Muscle of back (tissue), 11 donors: ENCODE results near the gene STARD13. TPM values are rescaled to one million over a fixed set of nuclear protein-coding genes. Genes with fewer than 3 reads are reported as not detected.
"Not testable (repeated sequence)": the region's sequence is repeated elsewhere in the genome, so short reads cannot be mapped to it uniquely, and the experiment has no call there.

ENCODE experiments used
- DNase-seq, 3 donors: peaks; one replicate each; pipeline versions ENCODE4 v3.0.0 to v3.0.0-alpha.2; 2013
- polyA plus RNA-seq, 10 donors: library from polyadenylated mRNA; unstranded; fragments of 120-200 nt; gene quantifications; one replicate each; pipeline ENCODE4 v1.2.1, GENCODE V29; 2013; ENCODE audit not compliant: insufficient read length in 10 of 10

STARD13 gene
- polyA plus RNA-seq, 10 donors = 17.3 to 27.5 (median 21.8) TPM

DNA sequence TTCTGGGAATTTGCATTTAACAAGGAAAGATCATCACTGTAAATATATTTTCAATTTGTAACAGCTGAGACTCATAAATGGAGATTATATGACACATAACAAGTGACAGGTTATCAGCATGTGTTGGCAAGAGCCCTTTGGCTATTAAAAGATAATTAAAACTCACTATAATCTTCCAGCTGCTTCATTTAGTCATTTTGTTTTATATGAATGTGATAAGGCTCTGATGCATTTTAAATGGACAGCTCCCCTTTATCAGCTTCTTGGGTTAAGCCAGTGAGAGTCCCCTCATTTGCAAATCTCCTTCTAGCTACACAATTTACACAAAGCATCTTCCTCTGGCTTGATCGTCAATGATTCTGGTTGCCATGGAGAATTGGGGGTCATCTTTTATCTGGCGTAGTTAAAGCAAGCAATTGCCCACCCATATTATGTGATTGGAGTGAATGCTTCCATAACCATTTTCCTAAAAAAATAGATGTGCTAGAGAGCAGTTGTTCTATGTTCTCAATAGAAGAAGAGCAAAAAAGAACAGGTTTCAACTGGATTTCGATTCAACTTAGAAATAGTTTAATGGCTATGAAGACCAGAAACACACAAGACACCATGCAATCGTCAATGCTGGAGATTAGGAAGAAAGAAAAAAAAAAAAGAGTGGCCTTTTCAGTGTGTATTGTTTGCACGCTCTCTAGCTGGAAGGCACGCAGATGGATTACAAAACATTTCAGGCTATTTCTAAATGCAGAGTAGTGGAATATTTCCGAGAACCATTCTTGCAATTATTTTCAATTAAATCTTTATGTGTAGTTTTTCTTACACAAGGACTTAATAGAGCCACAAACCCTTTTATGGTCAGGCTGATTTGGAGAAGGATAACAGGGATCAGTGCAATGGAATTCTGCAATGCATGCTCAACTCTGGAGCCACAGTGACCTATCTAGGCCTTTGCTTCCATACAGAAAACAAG, 27.4 kb downstream of the STARD13 start:
- DNase-seq = no peak

DNA sequence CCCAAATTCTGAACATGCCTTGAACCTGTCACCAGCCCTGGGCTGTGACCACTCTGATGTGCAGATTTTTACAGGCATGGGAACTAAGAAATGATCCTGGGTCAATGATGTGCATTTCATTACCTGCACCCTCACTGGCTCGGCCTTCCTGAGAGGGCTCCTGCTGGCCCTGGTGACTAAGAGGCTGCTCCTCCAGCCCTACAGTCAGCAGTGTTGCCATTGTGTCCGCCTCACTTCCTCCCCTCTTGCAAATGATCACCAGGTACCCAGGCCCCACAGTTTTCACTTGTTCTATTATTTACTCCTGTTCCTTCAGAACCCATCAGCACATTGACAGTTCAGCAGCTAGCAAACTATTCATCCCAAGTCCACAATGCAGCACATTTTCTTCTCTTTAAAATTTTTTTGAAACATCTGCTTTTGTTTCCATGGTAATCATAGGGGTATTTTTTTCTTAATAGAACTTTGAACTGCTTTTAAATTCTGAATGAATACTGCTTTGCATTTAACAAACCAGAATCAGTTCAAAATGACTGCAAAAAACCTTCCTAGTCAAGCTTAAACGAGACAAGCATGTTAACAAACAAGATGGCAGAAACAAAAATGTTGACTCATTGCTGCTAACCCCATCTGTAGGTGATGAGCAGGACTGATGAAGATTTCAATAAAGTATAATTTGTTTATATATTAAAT, 29.3 kb downstream of the STARD13 start:
- DNase-seq = no peak

DNA sequence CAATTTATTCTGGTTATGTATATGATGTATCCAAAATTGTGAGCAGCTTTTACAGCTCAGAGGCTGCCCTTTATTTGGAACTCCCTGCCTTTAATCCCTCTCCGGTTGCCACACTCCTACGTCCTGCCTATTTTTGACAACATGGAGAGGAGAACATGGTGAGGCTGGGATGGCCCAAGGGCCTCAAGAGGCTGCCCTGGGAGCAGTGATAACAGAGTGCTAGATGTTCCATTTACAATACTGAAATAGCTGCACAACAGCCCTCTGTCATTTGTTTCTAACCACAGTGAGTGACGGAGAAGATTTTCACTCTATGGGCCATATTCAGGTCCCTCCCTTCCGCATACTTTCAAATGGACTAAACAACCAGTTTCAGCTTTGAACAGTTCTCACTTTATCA, 33.4 kb downstream of the STARD13 start:
- DNase-seq = no peak

DNA sequence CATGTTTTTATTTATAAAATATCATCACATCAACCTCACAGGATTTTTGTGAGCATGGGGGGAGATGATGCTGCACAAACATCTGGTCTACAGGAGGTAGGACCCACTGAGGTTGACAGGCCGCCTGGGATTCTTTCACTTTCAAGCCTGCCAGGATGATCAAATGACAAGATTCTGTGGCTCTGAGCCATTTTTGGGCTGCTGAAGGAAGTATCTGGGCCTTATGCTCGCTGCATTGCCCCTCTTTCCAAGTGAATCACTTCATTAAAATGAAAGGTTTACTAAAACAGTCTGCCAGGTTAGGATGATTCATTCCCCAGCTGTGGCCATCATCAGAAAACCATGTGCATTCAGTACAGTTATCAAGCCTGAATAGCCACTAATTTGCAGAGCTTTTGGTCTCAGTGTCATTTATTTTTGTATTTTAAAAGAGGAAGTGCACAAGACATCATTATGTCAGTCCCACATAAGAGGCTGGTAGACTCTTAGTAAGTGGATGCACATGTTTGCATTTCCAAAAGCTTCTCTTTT, 34.4 kb downstream of the STARD13 start:
- peak; percentile 71 to 94 (median 88) for DNase-seq

DNA sequence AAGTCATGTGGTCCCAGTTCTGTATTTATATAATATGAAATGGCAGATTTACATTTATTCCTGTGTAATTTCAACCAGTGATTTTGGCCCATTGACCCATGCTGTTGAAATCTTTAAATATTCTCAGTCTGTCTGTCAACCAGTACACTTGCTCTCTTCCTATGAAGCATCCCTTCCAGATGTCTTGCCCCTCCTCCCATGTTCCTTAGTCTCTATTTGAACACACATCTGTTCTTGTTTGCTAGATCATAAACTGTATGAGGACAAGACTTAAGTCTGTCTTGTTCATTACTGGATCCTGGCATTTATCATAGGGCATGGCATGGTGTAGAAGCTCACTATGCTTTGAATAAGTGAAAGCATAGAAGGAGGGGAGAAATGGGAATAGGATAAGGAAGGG, 34.9 kb downstream of the STARD13 start:
- DNase-seq = peak in 2 of 3 donors; percentile 22 to 77

DNA sequence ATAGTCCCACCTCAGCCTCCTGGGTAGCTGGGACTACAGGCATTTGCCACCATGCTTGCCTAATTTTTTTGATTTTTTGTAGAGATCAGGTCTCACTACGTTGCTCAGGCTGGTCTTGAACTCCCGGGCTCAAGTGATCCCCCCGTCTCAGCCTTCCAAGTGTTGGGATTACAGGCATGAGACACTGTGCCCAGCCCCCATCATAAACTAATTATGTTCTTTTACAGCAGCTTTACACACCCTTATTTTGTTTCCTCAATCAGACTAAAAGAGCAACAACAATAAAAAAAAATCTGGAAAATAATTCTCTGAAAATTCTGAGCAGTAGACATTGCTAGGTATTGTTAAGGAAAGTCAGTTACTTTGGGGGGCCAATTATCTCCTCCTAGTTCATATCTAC, 35.7 kb downstream of the STARD13 start:
- DNase-seq = no peak

DNA sequence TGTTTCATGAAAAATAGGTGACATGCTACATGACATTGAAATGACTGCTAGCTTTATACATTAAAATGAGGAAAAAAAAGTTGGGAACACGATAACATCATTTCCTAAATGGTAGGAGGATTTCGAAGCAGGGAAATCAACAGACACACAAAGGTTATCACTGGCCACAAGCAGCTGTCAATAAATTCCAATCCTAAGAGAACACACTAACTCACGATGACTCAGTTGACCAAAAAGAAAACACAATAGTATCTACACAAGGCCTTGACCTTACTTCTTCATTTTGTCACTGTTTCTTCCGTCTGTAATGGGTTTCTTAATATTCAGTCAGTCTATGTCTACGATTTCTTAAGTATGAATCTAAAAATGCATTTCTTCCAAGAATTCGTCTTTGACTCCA, 36.5 kb downstream of the STARD13 start:
- DNase-seq = no peak

DNA sequence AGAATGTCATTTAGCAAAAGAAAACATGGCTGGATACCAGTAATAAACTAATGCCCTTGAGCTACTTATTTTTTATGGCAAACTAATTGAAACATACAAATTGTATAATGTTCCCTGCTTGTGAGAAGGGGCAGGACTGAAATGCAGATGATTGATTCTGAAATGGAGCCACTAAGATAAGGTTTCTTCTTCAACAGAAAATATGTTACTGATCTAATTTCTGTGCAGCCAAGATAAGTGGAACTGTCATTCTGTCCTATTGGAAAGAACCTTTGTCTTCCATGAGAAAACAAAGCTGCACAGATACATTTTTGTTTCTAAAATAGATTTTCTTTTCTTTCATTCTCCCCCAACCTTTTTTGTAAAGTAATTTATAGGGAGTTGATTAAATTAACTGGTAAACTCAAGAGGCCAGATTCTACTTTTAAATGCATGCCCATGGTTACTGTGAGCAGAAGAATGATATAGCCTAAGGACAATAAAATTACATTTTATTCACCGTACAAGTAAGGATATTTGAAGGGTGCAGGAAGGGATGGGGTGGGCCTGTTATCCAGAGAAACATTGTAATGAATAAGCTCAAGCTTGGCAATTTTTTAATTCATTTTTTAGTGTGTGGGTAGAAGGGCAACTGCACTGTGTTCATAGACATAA, 39.9 kb downstream of the STARD13 start:
- no peak for DNase-seq

DNA sequence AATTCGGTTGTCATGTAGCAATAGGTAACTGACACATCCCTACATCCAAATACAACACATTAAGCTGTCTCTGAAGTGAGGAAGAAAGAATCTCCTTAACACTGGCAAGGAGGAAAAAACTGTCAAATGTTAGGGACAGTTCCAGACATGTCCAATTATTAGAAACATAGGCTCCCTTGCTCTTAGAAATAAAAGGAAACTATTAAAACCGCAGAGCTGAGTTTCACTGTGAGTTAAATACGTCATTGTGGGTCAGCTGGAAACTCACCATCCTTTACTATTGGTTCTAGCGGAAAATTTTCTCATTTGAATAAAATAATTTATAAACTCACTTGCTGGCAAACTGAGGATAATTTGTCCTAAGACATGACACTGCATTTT, 40.7 kb downstream of the STARD13 start:
- DNase-seq = no peak

DNA sequence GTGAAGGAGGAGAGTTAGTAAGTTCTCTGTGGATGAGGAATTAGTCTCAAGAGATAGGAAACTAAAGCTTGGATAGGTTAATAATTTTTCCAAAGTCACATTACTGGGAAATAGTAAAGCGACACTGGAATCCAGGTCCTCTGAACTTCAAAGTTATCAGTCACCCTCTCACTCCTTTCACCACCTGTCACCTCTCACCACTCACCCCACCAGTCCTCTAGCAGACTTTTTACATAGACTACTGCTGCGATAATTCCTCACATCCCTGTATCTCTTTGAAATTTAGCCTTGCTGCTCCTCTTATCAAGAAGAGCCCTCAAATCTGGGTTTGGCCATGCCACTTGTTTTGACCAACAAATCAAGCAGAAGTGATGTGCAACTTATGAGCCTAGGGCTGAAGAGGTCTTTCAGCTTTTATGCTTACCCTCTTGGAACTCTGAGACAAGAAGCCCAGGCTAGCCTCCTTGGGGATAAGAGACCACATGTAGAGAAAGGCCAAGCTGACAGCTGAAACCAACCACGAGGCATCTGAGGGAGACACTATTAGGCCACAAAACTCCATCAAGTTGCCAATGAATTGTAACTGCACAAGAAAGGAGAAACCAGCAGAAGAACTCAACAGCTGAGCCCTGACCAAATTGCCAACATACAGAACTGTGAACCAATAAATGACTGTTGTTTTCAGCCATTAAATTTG, 41.2 kb downstream of the STARD13 start:
- DNase-seq = no peak

DNA sequence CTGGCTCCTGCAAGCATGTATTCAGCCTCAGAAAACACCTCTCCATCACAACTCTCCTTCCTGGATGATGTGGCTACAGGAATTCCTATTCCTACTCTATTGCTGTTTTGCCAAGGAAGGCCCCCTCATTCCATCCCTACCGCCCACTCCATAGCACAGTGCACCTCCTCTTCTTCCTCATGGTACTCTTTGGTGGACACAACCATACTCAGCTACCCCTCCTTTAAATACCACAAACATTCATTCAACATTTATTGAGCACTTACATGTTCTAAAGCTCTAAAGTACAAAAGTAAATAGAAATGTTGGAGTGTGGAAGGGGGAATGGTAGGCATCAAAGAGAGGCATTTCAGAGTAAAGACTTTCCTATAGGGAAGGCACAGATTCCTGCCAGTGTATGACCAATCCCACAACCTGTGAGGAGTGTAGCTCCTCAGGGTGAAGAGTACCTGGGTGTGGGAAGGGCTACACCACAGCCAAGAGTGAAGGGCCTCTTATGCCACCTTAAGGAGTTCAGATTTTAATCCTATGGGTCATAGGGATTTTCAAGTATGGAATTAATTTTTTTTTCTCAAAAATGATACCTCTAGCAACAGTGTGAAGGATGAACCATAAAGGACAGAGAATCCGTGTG, 42.5 kb downstream of the STARD13 start:
- DNase-seq = no peak

DNA sequence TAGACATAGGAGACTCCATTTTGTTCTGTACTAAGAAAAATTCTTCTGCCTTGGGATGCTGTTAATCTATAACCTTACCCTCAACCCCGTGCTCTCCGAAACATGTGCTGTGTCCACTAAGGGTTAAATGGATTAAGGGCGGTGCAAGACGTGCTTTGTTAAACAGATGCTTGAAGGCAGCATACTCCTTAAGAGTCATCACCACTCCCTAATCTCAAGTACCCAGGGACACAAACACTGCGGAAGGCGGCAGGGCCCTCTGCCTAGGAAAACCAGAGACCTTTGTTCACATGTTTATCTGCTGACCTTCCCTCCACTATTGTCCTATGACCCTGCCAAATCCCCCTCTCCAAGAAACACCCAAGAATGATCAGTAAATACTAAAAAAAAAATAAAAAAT, 43.2 kb downstream of the STARD13 start:
- DNase-seq = not testable (repeated sequence)

DNA sequence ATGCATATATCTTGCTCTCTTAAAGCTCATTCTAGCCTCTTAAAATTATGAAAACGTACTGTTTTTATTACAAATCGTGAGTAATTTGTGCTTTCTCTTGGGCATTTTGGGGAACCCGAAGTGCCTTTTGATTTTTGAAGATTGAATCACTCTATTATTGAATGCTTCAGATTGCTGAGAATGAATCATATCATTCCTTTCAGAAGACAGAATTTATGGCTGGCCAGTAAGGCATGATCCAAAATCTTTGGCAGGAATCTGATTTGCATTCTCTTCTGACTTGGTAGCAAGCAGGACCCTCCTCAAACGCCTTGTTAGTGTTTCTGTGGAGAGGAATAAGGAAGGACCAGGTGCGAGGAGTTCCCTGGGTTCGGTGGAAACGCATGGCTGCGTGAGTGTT, 49.5 kb downstream of the STARD13 start:
- DNase-seq = peak in 2 of 3 donors; percentile 39 to 77

DNA sequence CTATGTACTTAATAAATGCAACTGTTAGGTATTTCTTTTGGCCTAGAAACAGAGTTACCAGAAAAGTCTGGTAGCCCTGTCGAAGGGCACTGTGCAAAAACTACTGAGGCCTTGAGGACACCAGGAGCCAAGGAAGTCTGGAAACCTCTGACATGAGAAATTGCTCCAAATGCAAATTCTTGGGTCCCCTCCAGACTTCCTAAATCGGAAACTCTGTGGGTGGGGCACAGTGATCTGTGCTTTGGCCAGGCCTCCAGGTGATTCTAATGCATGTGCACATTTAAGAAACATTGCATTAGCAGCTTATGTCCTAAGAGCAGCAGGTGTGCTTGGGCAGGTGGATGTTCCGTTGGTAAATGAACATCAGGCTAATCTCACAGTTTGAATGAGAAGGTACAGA, 50.0 kb downstream of the STARD13 start:
- DNase-seq = peak in 2 of 3 donors; percentile 29 to 55

DNA sequence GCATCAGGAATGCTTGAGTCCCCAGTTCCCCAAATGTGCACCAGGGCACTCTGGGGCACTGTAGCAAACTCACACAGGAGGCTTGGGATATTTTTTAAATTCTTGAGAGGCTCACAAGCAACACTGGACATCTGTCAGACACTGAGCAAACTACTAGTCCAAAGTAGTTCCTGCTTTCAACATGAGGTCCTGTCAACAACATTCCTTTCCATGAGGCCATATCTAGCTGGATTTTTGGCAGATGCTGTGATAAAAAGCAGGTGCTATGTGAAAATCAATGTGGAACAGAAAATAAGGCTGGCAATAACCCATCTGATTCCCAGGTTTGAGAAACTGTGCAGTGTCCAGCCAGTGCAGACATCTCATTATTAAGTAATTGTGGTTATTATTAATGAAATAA, 50.5 kb downstream of the STARD13 start:
- peak; percentile 52 to 70 (median 68) for DNase-seq

DNA sequence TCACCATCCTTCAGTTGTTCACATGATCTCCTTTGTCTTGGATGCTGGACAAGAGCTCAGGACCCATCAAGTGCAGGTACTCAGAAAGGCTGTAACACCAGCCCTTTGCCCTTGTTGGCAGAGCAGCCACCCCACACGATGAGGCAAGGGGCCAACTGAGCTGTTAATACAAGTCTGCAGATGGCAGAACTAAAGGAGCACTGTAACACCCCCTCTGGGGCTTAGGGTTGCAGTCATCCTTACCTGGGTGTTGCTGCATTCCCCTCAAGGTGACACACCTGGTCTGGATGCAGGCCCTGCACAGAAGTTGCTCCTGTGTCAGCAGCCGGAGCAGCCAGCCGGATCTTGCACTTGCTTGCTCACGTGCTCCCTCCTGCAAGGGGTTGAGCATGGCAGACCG, 52.0 kb downstream of the STARD13 start:
- DNase-seq = no peak

DNA sequence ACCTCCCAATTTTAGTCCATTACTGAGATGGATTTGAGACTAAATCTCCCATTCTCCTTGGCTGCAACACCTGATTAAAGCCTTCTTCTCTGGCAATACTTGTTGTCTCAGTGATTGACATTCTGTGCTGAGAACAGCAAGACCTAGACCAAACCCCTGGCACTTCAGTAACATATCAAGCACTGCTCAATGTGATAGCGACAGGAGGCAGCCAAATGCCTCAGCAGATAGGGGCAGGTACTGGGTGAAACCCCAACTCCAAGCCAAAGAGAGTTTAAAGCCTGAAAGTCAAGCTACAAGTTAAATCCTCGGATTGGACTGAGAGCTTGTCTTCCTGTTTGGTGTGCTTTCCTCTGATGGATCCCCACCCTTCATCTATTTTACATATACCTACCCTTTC, 52.7 kb downstream of the STARD13 start:
- no peak for DNase-seq

DNA sequence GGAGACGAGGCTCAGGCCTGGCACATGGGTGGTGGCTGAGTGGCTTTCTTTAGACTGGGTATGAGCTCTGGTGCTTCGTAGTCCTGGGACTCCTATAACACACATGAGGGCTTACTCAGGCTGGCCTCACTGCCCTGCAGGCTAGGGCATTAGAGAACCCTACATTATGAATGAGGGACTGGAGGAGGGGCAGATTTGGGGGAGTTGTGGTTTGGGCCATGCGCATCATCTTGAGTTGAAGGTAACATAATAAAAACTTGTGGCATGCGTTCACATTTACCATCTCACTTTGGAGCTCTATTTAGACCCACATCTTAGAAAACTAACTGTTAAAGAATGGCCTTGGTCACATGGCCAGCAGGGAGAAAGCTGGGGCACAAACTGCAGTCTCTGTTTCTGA, 54.2 kb downstream of the STARD13 start:
- DNase-seq = no peak

DNA sequence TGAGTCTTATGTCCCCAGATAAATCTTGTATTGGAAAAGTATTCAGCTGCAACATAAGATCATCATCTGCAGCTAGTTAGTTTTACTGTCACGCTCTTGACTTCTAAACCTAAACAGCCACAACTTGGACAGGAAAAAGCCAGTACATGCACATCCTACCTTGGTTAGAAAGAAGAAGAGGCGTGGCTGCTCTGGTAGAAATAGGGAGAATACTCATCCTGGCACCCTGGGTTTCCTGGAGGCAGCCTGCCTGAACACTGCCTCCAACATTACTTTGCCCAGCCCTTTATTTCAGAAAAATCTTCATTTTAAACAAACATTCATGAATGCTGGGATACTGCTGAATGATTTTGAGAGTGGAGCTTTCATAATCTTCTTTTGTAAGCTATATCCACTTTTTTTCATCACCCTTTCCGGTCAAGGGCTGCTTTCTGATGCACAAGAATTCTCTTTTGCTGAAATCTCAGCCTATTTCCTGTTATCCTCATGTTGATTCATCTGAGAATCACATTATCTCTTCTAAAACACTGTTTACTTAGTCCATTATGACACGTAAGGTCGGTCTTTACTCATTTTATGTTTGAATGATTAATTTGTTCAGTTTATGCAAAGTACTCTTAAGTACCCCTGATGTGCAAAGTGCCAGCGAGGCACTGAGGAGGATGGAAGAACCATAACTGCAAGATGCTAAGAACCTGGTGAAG, 55.2 kb downstream of the STARD13 start:
- no peak for DNase-seq

DNA sequence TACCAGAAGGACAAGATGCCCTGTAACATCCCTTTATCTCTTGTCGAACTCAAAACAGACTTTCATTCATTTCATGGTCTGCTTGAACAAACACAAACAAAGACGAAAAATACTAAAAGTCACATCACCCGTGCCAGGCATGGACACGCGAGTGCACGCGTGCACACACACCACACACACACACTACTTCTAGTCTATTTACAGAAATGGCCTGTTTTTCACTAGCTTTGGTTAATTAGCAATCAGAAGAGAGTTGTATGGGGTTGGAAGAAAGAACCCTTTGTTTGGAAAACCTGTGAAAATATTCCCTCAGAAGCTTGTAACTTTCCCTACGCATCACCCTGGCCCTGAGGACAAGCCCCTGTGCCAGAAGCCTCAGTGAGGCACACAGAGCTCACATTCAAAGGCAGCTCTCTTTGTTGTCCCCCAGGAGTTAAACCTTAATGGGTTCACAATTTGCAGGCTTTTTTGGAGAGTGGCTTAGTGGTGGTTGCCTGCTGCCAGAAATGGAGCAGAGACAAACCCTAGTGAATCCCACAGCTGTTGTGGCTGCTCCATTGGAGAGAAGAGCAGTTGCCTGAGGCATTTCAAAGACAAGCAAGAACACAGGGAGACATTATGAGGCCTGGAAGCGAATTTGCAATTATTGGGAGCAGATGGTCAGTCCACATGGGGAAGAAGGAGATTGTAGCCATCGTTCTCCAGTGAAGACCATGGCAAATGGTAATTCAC, 55.9 kb downstream of the STARD13 start:
- DNase-seq = peak; percentile 75 to 91 (median 79)
